IMR-90 (cell line): ENCODE measurements around the gene ERC2. TPM values are rescaled to one million over a fixed set of nuclear protein-coding genes. Genes with fewer than 3 reads are reported as not detected.
A peak's percentile ranks its signal among the peaks of the same experiment; 100 is the strongest.

Experiments used
- ATAC-seq: fragments of 200-7000 bp; cut with Tn5 transposase; 2 replicates; pipeline ENCODE4 v1.9.1; 2020; ENCODE audit warnings: low read depth, mild to moderate bottlenecking, moderate library complexity
- BruUV-seq: library from RNA; stranded (reverse); fragments of 400-500 nt; replicated peaks from 2 replicates; lab custom pipeline; 2021; lab: Mats Ljungman, UMichigan
- CTCF ChIA-PET: fragments of 300-600 bp; formaldehyde crosslinking; extraction: SDS; loops from one replicate; lab custom pipeline; 2021; ENCODE audit warnings: antibody characterized with exemption; lab: Yijun Ruan, JAX
- POLR2A ChIA-PET: fragments of 300-600 bp; sonication (Branson Sonifier 250); formaldehyde crosslinking; loops from one replicate; lab custom pipeline; 2022; ENCODE audit warnings: antibody characterized with exemption; ENCODE audit not compliant: unreplicated experiment; lab: Charles Lee
- DNase-seq: peaks from one replicate; pipeline ENCODE4 v3.0.0; 2013
- H2AFZ ChIP-seq: replicated peaks from 2 replicates; pipeline ENCODE3; 2013; ENCODE audit warnings: low read length, mild to moderate bottlenecking; ENCODE audit not compliant: poor library complexity
- H2AK5ac ChIP-seq: 2 replicates; pipeline ENCODE4 v1.6.1; 2013; ENCODE audit warnings: low read depth, low read length, inconsistent platforms
- H2AK9ac ChIP-seq: replicated peaks from 2 replicates; pipeline ENCODE3; 2013; ENCODE audit warnings: mild to moderate bottlenecking, low read depth, low read length, moderate library complexity; ENCODE audit not compliant: poor library complexity
- H2BK120ac ChIP-seq: 2 replicates; pipeline ENCODE4 v1.6.1; 2013; ENCODE audit warnings: low read depth, low read length, inconsistent platforms
- H2BK15ac ChIP-seq: 3 replicates; pipeline ENCODE4 v1.6.1; 2013; ENCODE audit warnings: low read depth, low read length, inconsistent platforms
- H2BK20ac ChIP-seq: 2 replicates; pipeline ENCODE4 v1.6.1; 2013; ENCODE audit warnings: low read depth, mild to moderate bottlenecking, inconsistent platforms, low read length, moderate library complexity
- H2BK5ac ChIP-seq: 2 replicates; pipeline ENCODE4 v1.6.1; 2013; ENCODE audit warnings: mild to moderate bottlenecking, low read depth, low read length, inconsistent platforms; ENCODE audit not compliant: poor library complexity, severe bottlenecking
- H3K14ac ChIP-seq: replicated peaks from 2 replicates; pipeline ENCODE4 v1.6.1; 2013; ENCODE audit warnings: low read depth, low read length, inconsistent platforms
- H3K18ac ChIP-seq: 2 replicates; pipeline ENCODE4 v1.6.1; 2013; ENCODE audit warnings: low read depth, low read length, control low read depth
- H3K23ac ChIP-seq: 2 replicates; pipeline ENCODE4 v1.6.1; 2013; ENCODE audit warnings: low read depth, low read length, inconsistent platforms
- H3K27ac ChIP-seq: 2 replicates; pipeline ENCODE4 v1.5.1; 2013; ENCODE audit warnings: mild to moderate bottlenecking, control low read depth, low read length; ENCODE audit not compliant: insufficient read depth
- H3K27me3 ChIP-seq: 2 replicates; pipeline ENCODE4 v1.6.1; 2013; ENCODE audit warnings: low read length; ENCODE audit not compliant: control insufficient read depth, insufficient read depth
- H3K36me3 ChIP-seq: 2 replicates; pipeline ENCODE4 v1.6.1; 2013; ENCODE audit warnings: low read length, mixed read lengths; ENCODE audit not compliant: control insufficient read depth, insufficient read depth
- H3K4ac ChIP-seq: 2 replicates; pipeline ENCODE4 v1.6.1; 2013; ENCODE audit warnings: low read depth, low read length, inconsistent platforms
- H3K4me1 ChIP-seq: 2 replicates; pipeline ENCODE4 v1.6.1; 2013; ENCODE audit warnings: low read length, mixed read lengths; ENCODE audit not compliant: control insufficient read depth, insufficient read depth
- H3K4me2 ChIP-seq: 2 replicates; pipeline ENCODE4 v1.6.1; 2013; ENCODE audit warnings: low read depth, mild to moderate bottlenecking, control low read depth, low read length, moderate library complexity
- H3K4me3 ChIP-seq: 2 replicates; pipeline ENCODE4 v1.5.1; 2013; ENCODE audit warnings: low read depth, mild to moderate bottlenecking, control low read depth, low read length, moderate library complexity; ENCODE audit not compliant: insufficient read depth
- H3K56ac ChIP-seq: 2 replicates; pipeline ENCODE4 v1.6.1; 2013; ENCODE audit warnings: low read length, inconsistent platforms; ENCODE audit not compliant: insufficient read depth; ENCODE audit errors: extremely low read depth
- H3K79me1 ChIP-seq, 2 experiments: 2 replicates each; pipeline ENCODE4 v1.6.1; 2013; ENCODE audit warnings: low read length in 2 of 2, inconsistent platforms in 1 of 2, low read depth in 1 of 2
- H3K9ac ChIP-seq: 2 replicates; pipeline ENCODE4 v1.6.1; 2013; ENCODE audit warnings: low read depth, low read length, control low read depth
- H3K9me1 ChIP-seq: 2 replicates; pipeline ENCODE4 v1.6.1; 2013; ENCODE audit warnings: low read length, inconsistent platforms; ENCODE audit not compliant: insufficient read depth
- H3K9me3 ChIP-seq: 2 replicates; pipeline ENCODE4 v1.6.1; 2013; ENCODE audit warnings: low read length; ENCODE audit not compliant: control insufficient read depth, insufficient read depth
- H4K20me1 ChIP-seq: 2 replicates; pipeline ENCODE4 v1.6.1; 2013; ENCODE audit warnings: low read length, inconsistent platforms; ENCODE audit not compliant: insufficient read depth
- H4K5ac ChIP-seq: 2 replicates; pipeline ENCODE4 v1.6.1; 2013; ENCODE audit warnings: mild to moderate bottlenecking, low read depth, low read length, control low read depth
- H4K8ac ChIP-seq, 2 experiments: 2 replicates each; pipeline ENCODE4 v1.6.1; 2013; ENCODE audit warnings: low read depth in 2 of 2, low read length in 2 of 2, control low read depth in 1 of 2, inconsistent platforms in 1 of 2
- H4K91ac ChIP-seq: 2 replicates; pipeline ENCODE4 v1.6.1; 2013; ENCODE audit warnings: low read depth, low read length, inconsistent platforms; ENCODE audit not compliant: insufficient read depth
- BHLHE40 ChIP-seq: fragments of 150-350 bp; IDR thresholded peaks from 2 replicates; pipeline ENCODE4 v1.6.1; 2016; ENCODE audit warnings: mild to moderate bottlenecking, low read depth, low read length
- CEBPB ChIP-seq: IDR thresholded peaks from 2 replicates; pipeline ENCODE4 v1.6.1; 2012; ENCODE audit warnings: low read depth, low read length, improper control_type of control experiment
- CHD1 ChIP-seq: IDR thresholded peaks from 2 replicates; pipeline ENCODE4 v1.6.1; 2012; ENCODE audit warnings: low read depth, low read length, improper control_type of control experiment
- ELK1 ChIP-seq: fragments of 150-350 bp; IDR thresholded peaks from 2 replicates; pipeline ENCODE4 v1.6.1; 2016; ENCODE audit warnings: low read depth, mild to moderate bottlenecking, low read length, moderate library complexity, borderline replicate concordance
- FOS ChIP-seq: fragments of 150-350 bp; IDR thresholded peaks from 2 replicates; pipeline ENCODE4 v1.6.1; 2016; ENCODE audit warnings: low read depth, low read length
- MAZ ChIP-seq: IDR thresholded peaks from 2 replicates; pipeline ENCODE4 v1.6.1; 2012; ENCODE audit warnings: low read depth, mild to moderate bottlenecking, low read length, improper control_type of control experiment, moderate library complexity, borderline replicate concordance
- MXI1 ChIP-seq: IDR thresholded peaks from 2 replicates; pipeline ENCODE4 v1.6.1; 2012; ENCODE audit warnings: low read depth, mild to moderate bottlenecking, low read length, moderate library complexity, borderline replicate concordance
- NFE2L2 ChIP-seq: fragments of 150-350 bp; IDR thresholded peaks from 2 replicates; pipeline ENCODE4 v1.6.1; 2016; ENCODE audit warnings: low read depth, mild to moderate bottlenecking, low read length
- RAD21 ChIP-seq: IDR thresholded peaks from 2 replicates; pipeline ENCODE4 v1.6.1; 2012; ENCODE audit warnings: low read length, improper control_type of control experiment
- RCOR1 ChIP-seq: IDR thresholded peaks from 2 replicates; pipeline ENCODE4 v1.6.1; 2012; ENCODE audit warnings: mild to moderate bottlenecking, low read length, improper control_type of control experiment; ENCODE audit not compliant: insufficient replicate concordance
- RFX5 ChIP-seq: IDR thresholded peaks from 2 replicates; pipeline ENCODE4 v1.8.0; 2012; ENCODE audit warnings: low read depth, mild to moderate bottlenecking, low read length, moderate library complexity
- SMC3 ChIP-seq: fragments of 150-350 bp; IDR thresholded peaks from 2 replicates; pipeline ENCODE4 v1.6.1; 2016; ENCODE audit warnings: low read depth, mild to moderate bottlenecking, antibody characterized with exemption, low read length, moderate library complexity
- WGBS, 2 experiments: methylation state at CpG; one replicate each; pipeline versions ENCODE4 v1.1.5 to v1.1.7; 2013; ENCODE audit warnings: missing lambda C conversion rate in 2 of 2; ENCODE audit not compliant: insufficient read length in 1 of 2; ENCODE audit errors: extremely low coverage in 2 of 2; 5-methylcytosine and 5-hydroxymethylcytosine counted together
- dilution Hi-C: fragments of 300-500 bp; cut with HindIII; formaldehyde crosslinking; loops from one replicate; pipeline ENCODE4 v1.14.3; 2018; ENCODE audit warnings: low sequenced_read_pairs; ENCODE audit not compliant: unreplicated experiment
- in situ Hi-C: fragments of 300-500 bp; cut with MboI; formaldehyde crosslinking; loops from 3 replicates; pipeline ENCODE4 v1.14.3; 2019; ENCODE audit warnings: low sequenced_read_pairs, inconsistent platforms, mixed read lengths
- intact Hi-C: fragments of 100-400 bp; cut with micrococcal nuclease; formaldehyde crosslinking; loops from 2 replicates; pipeline ENCODE4 v1.10.0; 2022
- polyA plus RNA-seq, 3 experiments: library from polyadenylated mRNA; depleted of rRNA; stranded (reverse); fragments of >200 nt; gene quantifications; 2 replicates each; pipeline ENCODE4 v1.2.3, GENCODE V29; 2012; ENCODE audit warnings: low replicate concordance in 1 of 3
- total RNA-seq: library from RNA; depleted of rRNA; stranded (reverse); fragments of >200 nt; gene quantifications from 2 replicates; pipeline ENCODE4 v1.2.3, GENCODE V29; 2012
- TF ChIP-seq, protein P1 (sequence below): fragments of 150-350 bp; IDR thresholded peaks from 2 replicates; pipeline ENCODE4 v1.6.1; 2017; ENCODE audit warnings: mild to moderate bottlenecking, antibody characterized with exemption, low read length, low read depth
- TF ChIP-seq, protein P2 (sequence below): conservative IDR thresholded peaks from 2 replicates; pipeline ENCODE4 v1.5.1; 2012; ENCODE audit warnings: mild to moderate bottlenecking, low read depth, low read length, improper control_type of control experiment

ERC2 gene
- total and polyA plus RNA-seq, 2 of the 4 experiments (the other 2 are of a cell fraction) = 0.17 to 0.18 TPM

- H3K56ac ChIP-seq = no peak overlapping the region
- H2BK120ac ChIP-seq = peak overlapping the region; percentile 1
- no peak overlapping the region for H4K8ac ChIP-seq
- no peak overlapping the region for H3K18ac ChIP-seq
- peak overlapping the region; percentile 9; the same call in 1 of the 3 replicates for H2BK15ac ChIP-seq
- H3K4ac ChIP-seq = no peak overlapping the region; the same call in 1 of the 2 replicates
- no peak overlapping the region for H3K9ac ChIP-seq
- H3K4me2 ChIP-seq = no peak overlapping the region
- ATAC-seq (no peak), DNase-seq (no peak)
- ChIA-PET POLR2A (no interaction called here), CTCF (interaction anchor here (0.6 kb wide), 1 partner anchor 766 kb away, joined by 3 read pairs; no protein-coding TSS in a partner anchor)
- H3K14ac ChIP-seq = no peak overlapping the region
- intact Hi-C loops = no loop called here
- no peak overlapping the region for H3K4me3 ChIP-seq
- H3K27me3 ChIP-seq = no peaks in the 10 kb centered on the region
- H3K36me3 ChIP-seq = no peaks in the 10 kb centered on the region
- dilution Hi-C loops = no loop called here
- no peak overlapping the region for H3K27ac ChIP-seq
- H3K4me1 ChIP-seq = peaks cover 14% of the 10 kb centered on the region
- no peak for TF ChIP-seq SMC3
- no peak for TF ChIP-seq MXI1
- no peak for TF ChIP-seq RAD21
- TF ChIP-seq FOS = no peak
- no peak for TF ChIP-seq MAZ
- TF ChIP-seq CEBPB = no peak
- TF ChIP-seq, protein P1, sequence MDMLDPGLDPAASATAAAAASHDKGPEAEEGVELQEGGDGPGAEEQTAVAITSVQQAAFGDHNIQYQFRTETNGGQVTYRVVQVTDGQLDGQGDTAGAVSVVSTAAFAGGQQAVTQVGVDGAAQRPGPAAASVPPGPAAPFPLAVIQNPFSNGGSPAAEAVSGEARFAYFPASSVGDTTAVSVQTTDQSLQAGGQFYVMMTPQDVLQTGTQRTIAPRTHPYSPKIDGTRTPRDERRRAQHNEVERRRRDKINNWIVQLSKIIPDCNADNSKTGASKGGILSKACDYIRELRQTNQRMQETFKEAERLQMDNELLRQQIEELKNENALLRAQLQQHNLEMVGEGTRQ = no peak
- no peak for TF ChIP-seq CHD1
- TF ChIP-seq RFX5 = no peak
- TF ChIP-seq RCOR1 = no peak
- TF ChIP-seq, protein P2, sequence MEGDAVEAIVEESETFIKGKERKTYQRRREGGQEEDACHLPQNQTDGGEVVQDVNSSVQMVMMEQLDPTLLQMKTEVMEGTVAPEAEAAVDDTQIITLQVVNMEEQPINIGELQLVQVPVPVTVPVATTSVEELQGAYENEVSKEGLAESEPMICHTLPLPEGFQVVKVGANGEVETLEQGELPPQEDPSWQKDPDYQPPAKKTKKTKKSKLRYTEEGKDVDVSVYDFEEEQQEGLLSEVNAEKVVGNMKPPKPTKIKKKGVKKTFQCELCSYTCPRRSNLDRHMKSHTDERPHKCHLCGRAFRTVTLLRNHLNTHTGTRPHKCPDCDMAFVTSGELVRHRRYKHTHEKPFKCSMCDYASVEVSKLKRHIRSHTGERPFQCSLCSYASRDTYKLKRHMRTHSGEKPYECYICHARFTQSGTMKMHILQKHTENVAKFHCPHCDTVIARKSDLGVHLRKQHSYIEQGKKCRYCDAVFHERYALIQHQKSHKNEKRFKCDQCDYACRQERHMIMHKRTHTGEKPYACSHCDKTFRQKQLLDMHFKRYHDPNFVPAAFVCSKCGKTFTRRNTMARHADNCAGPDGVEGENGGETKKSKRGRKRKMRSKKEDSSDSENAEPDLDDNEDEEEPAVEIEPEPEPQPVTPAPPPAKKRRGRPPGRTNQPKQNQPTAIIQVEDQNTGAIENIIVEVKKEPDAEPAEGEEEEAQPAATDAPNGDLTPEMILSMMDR = no peak
- no peak for TF ChIP-seq NFE2L2
- no peak for TF ChIP-seq ELK1
- no peak for TF ChIP-seq BHLHE40
- peaks cover 15% of the 10 kb centered on the region for H3K9me1 ChIP-seq
- H2BK5ac ChIP-seq = no peak overlapping the region
- H4K20me1 ChIP-seq = no peaks in the 10 kb centered on the region
- BruUV-seq = no TSS peak
- WGBS, 2 experiments = 87% methylated on average over 3 of the region's 7 CpGs; no CpG with 5 or more reads in 1 of the 2 experiments
- H3K23ac ChIP-seq = no peak overlapping the region
- H2BK20ac ChIP-seq = no peak overlapping the region
- in situ Hi-C loops = no loop called here
- no peak overlapping the region for H2AK9ac ChIP-seq
- peak overlapping the region; percentile 20 for H2AK5ac ChIP-seq
- H4K91ac ChIP-seq = 0 out of 2 replicates have a peak overlapping the region, but pooled peaks have one; percentile 39
- no peaks in the 10 kb centered on the region for H3K79me1 ChIP-seq
- H4K5ac ChIP-seq = no peak overlapping the region
- H2AFZ ChIP-seq = no peak overlapping the region
- no peaks in the 10 kb centered on the region for H3K9me3 ChIP-seq
These were observed 579.9 kb downstream of the ERC2 start for GRCh38 chr3:55888282-55888885.
